Left ventricle myocardium inferior (tissue), 1 donor: Measurements from ENCODE around the gene MCAM. TPM values are rescaled to one million over a fixed set of nuclear protein-coding genes. Genes with fewer than 3 reads are reported as not detected.

Source experiments
- DNase-seq: peaks from one replicate; pipeline ENCODE4 v3.0.0-alpha.2; 2020
- H3K27ac ChIP-seq: fragments of 200-600 bp; replicated peaks from 2 replicates; pipeline ENCODE4 v1.8.0; 2021
- H3K27me3 ChIP-seq: fragments of 200-600 bp; 2 replicates; pipeline ENCODE4 v1.8.0; 2021; ENCODE audit warnings: low read depth
- H3K36me3 ChIP-seq: fragments of 200-600 bp; 2 replicates; pipeline ENCODE4 v1.8.0; 2021
- H3K4me1 ChIP-seq: fragments of 200-600 bp; 2 replicates; pipeline ENCODE4 v1.8.0; 2021
- H3K4me3 ChIP-seq: fragments of 200-600 bp; 2 replicates; pipeline ENCODE4 v1.8.0; 2021; ENCODE audit warnings: mild to moderate bottlenecking, moderate library complexity
- H3K9me3 ChIP-seq: fragments of 200-600 bp; replicated peaks from 2 replicates; pipeline ENCODE4 v1.8.0; 2021
- CTCF ChIP-seq: fragments of 200-600 bp; IDR thresholded peaks from 2 replicates; pipeline ENCODE4 v1.8.0; 2021; ENCODE audit warnings: antibody characterized with exemption, mild to moderate bottlenecking, borderline replicate concordance
- intact Hi-C: fragments of 100-400 bp; cut with micrococcal nuclease; formaldehyde crosslinking; loops from one replicate; pipeline ENCODE4 v1.11.0; 2022
- total RNA-seq: library from RNA; stranded (reverse); fragmentation: NEBNext Ultra II Directional; extraction: Animal tissue kit (Norgen Biotek cat#: 25700); gene quantifications from one replicate; pipeline ENCODE4 v1.2.1, GENCODE V29; 2021
- donor health status: DM: no; HTN: yes; CAD: no; lungs with severe emphysema.

MCAM gene
- total RNA-seq, 1 donor from 2014 or later, result 59.2 TPM

DNA sequence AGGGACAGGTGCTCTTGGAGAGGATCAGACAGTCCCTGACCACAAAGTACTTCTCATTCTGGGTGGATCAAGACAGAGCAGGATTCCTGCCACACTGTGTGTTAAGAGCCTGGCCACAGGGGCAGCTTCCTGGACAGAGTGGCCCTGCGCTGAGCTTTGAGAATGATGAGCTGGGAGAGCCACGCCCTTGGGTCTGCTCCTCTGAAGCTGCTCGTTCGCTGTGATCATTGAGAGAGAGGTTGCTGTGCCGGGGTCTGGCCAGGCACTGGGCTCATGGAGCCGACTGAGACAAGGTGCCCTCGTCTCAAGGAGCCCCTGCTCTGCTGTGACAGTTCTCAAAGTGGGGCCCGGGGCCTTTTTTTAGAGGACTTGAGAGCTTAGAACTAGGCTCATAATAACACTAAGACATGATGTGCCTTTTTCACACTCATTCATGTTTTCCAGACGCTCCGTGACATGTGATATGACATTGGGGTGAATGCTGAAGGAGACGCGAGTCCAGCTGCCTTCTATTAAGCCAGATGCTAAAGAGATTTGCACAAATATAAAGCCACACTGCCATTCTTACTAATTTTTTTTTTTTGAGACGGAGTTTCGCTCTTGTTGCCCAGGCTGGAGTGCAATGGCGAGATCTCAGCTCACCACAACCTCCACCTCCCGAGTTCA, 31.1 kb upstream of the MCAM start:
- no peaks in the 10 kb centered on the region for H3K27me3 ChIP-seq
- DNase-seq, result no peak
- no peak overlapping the region for H3K4me3 ChIP-seq
- H3K9me3 ChIP-seq, result no peaks in the 10 kb centered on the region
- peaks cover 21% of the 10 kb centered on the region for H3K4me1 ChIP-seq
- intact Hi-C loops, result no loop called here
- no peak for TF ChIP-seq CTCF
- H3K36me3 ChIP-seq, result no peaks in the 10 kb centered on the region
- H3K27ac ChIP-seq, result no peak overlapping the region

DNA sequence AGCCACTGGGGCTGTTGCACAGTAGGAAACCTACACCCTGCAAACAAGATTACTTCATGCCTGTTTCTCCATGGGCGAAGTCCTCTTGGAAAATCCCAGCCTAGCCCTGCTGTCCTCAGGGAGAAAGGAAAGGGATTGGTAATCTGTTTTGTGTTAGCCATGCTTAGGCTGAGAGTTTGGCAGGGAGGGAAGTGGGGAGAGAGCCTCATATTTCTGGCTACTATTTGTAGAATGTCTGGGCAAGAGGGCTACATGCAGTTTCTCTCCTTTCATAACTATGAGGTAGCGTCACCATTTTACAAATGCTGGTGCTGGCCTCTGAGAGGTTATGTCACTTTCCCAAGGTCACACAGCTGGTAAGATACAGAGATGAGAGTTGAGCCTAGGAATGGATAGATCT, 30.3 kb upstream of the MCAM start:
- Histone ChIP-seq H3K27ac (no peak overlapping the region), H3K4me3 (no peak overlapping the region), H3K27me3 (no peaks in the 10 kb centered on the region), H3K4me1 (peaks cover 12% of the 10 kb centered on the region), H3K9me3 (no peaks in the 10 kb centered on the region), H3K36me3 (no peaks in the 10 kb centered on the region)
- intact Hi-C loops, result no loop called here
- no peak for DNase-seq
- no peak for TF ChIP-seq CTCF

GRCh38 chr11:119346605-119347004, 29.7 kb upstream of the MCAM start, which contains the start of gene MFRP:
Gene MFRP, minus strand, starts transcription at chr11:119346705. Its CDS starts 192 bp downstream, at chr11:119346513.
- Histone ChIP-seq H3K36me3 (no peaks in the 10 kb centered on the region), H3K4me1 (peaks cover 12% of the 10 kb centered on the region), H3K4me3 (no peak within 1 kb of the TSS), H3K27ac (no peak within 1 kb of the TSS), H3K9me3 (no peaks in the 10 kb centered on the region), H3K27me3 (no peaks in the 10 kb centered on the region)
- no peak for TF ChIP-seq CTCF
- intact Hi-C loops, result no loop called here
- no peak for DNase-seq

- Histone ChIP-seq H3K9me3 (no peaks in the 10 kb centered on the region), H3K27ac (no peak overlapping the region), H3K4me3 (no peak overlapping the region), H3K27me3 (no peaks in the 10 kb centered on the region), H3K4me1 (peaks cover 21% of the 10 kb centered on the region), H3K36me3 (no peaks in the 10 kb centered on the region)
- intact Hi-C loops, result no loop called here
- DNase-seq, result no peak
- TF ChIP-seq CTCF, result no peak
Observed at GRCh38 chr11:119345685-119346084, 28.8 kb upstream of the MCAM start.

DNA sequence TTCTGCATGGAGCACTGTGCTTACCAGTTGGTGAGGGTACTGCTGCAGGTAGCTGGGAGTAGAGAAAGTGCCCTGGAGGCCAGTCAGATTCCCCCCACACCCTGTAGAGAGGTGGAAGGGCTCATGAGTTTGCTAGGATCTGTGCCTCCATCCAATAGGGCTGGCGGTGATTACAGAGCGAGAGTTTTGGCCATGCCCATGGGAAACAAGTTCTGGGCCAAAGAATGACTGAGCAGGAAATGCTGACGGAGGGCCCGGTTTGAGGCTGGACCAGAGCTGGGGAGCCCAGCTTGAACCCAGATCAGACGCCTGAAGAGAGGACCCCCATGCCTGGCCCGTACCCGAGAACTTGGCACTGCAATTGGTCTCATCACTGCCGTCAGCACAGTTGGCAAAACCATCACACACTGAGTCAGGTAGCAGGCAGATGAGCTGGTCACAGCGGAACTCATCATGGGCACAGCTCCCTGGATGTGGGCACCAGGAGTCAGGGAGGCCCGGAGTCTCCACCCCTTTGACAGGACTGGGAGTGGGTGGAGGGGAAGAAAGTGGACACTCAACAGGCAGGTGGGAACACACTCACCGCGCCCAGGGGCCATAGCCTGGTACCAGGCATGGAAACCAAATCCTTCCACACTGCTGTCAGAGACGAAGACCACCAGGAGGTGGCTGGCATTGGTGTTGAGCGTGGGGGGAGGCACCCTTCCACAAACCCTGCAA, 27.5 kb upstream of the MCAM start:
- Histone ChIP-seq H3K9me3 (no peaks in the 10 kb centered on the region), H3K4me1 (peaks cover 33% of the 10 kb centered on the region), H3K27ac (no peak overlapping the region), H3K4me3 (no peak overlapping the region), H3K36me3 (no peaks in the 10 kb centered on the region), H3K27me3 (no peaks in the 10 kb centered on the region)
- no peak for DNase-seq
- intact Hi-C loops, result no loop called here
- TF ChIP-seq CTCF, result no peak
